GM18519 (cell line): ENCODE results near the gene RNF220.
"Not testable (repeated sequence)": the region's sequence is repeated elsewhere in the genome, so short reads cannot be mapped to it uniquely, and the experiment has no call there.

Experiments used
- ATAC-seq: cut with Tn5 transposase; IDR thresholded peaks from one replicate; pipeline ENCODE4 v1.9.1; 2021; ENCODE audit warnings: mild to moderate bottlenecking, moderate library complexity; ENCODE audit not compliant: unreplicated experiment, low FRiP score

Gene RNF220

GRCh38 chr1:44689447-44689765 is 284.4 kb downstream of the RNF220 start:
- no peak for ATAC-seq

- no peak for ATAC-seq
Measured at GRCh38 chr1:44693159-44693558, 288.1 kb downstream of the RNF220 start.

GRCh38 chr1:44693900-44694299 is 288.8 kb downstream of the RNF220 start:
- no peak for ATAC-seq

GRCh38 chr1:44694863-44695478 is 289.9 kb downstream of the RNF220 start:
- ATAC-seq, result no peak

GRCh38 chr1:44695671-44696070 is 290.6 kb downstream of the RNF220 start:
- no peak for ATAC-seq

- ATAC-seq, result no peak
Measured at GRCh38 chr1:44696101-44696500, 291.0 kb downstream of the RNF220 start.

GRCh38 chr1:44696789-44697345 is 291.8 kb downstream of the RNF220 start:
- no peak for ATAC-seq

GRCh38 chr1:44698138-44698537 is 293.1 kb downstream of the RNF220 start:
- ATAC-seq, result no peak

- not testable (repeated sequence) for ATAC-seq
Measured at GRCh38 chr1:44699375-44699774, 294.3 kb downstream of the RNF220 start.

GRCh38 chr1:44700573-44700972 is 295.5 kb downstream of the RNF220 start:
- ATAC-seq, result no peak

GRCh38 chr1:44701141-44701573 is 296.1 kb downstream of the RNF220 start:
- ATAC-seq, result no peak
